ENCODE results near the gene SIL1.

Gene SIL1

GRCh38 chr5:139205586-139205985 lies 7.4 kb upstream of the SIL1 start:
- Histone ChIP-seq H3K9me3 (ENCODE audit: control extremely low read depth in 1 of 5, control insufficient read depth in 4 of 5, insufficient read depth in 2 of 5, low read depth in 1 of 5, low read length in 4 of 5) (no peaks in the 10 kb centered on the region), H3K27me3 (replicated peaks in 2 of 5; ENCODE audit: control insufficient read depth in 4 of 5, insufficient read depth in 5 of 5, low read length in 4 of 5) (no peaks in the 10 kb centered on the region), H3K36me3 (ENCODE audit: control insufficient read depth in 4 of 4, insufficient read depth in 4 of 4, low read length in 3 of 4) (no peaks in the 10 kb centered on the region), H3K4me1 (ENCODE audit: control extremely low read depth in 1 of 4, control insufficient read depth in 4 of 4, insufficient read depth in 4 of 4, low read length in 3 of 4) (peaks cover 4 to 27% (median 13%) of the 10 kb centered on the region in 4 experiments), H3K4me3 (ENCODE audit: control insufficient read depth in 1 of 7, extremely low read depth in 1 of 7, insufficient read depth in 4 of 7, low read depth in 2 of 7, low read length in 6 of 7) (peak overlapping the region in 1 of 7 experiments; percentile 15), H3K27ac (ENCODE audit: insufficient read depth in 1 of 2, low read depth in 1 of 2, low read length in 2 of 2, poor library complexity in 1 of 2, severe bottlenecking in 2 of 2) (no peak overlapping the region)
- ChIA-PET CTCF (interaction anchor here (0.7 to 1.5 kb wide), 2 partner anchors 23 to 58 kb away, joined by 3 read pairs; no protein-coding TSS in a partner anchor), POLR2A (interaction anchor here (0.6 kb wide), 1 partner anchor 25 kb away, joined by 4 read pairs; no protein-coding TSS in a partner anchor)
- DNase-seq = no peak
- WGBS (ENCODE audit: insufficient coverage) = 92% methylated on average over 2 of the region's 2 CpGs

- no peaks in the 10 kb centered on the region for H3K9me3 ChIP-seq (ENCODE audit: control extremely low read depth in 1 of 5, control insufficient read depth in 4 of 5, insufficient read depth in 2 of 5, low read depth in 1 of 5, low read length in 4 of 5)
- no peak overlapping the region for H3K27ac ChIP-seq (ENCODE audit: insufficient read depth in 1 of 2, low read depth in 1 of 2, low read length in 2 of 2, poor library complexity in 1 of 2, severe bottlenecking in 2 of 2)
- H3K36me3 ChIP-seq (ENCODE audit: control insufficient read depth in 4 of 4, insufficient read depth in 4 of 4, low read length in 3 of 4) = no peaks in the 10 kb centered on the region
- POLR2A ChIA-PET = no interaction called here
- H3K4me1 ChIP-seq (ENCODE audit: control extremely low read depth in 1 of 4, control insufficient read depth in 4 of 4, insufficient read depth in 4 of 4, low read length in 3 of 4) = peaks cover 4 to 27% (median 13%) of the 10 kb centered on the region in 4 experiments
- H3K4me3 ChIP-seq (ENCODE audit: control insufficient read depth in 1 of 7, extremely low read depth in 1 of 7, insufficient read depth in 4 of 7, low read depth in 2 of 7, low read length in 6 of 7) = peak overlapping the region in 2 of 7 experiments; percentile 8 to 15
- DNase-seq = peak in 2 of 3 donors; percentile 71 to 77
- 0% methylated on average over 4 of the region's 4 CpGs for WGBS (ENCODE audit: insufficient coverage)
- no peaks in the 10 kb centered on the region for H3K27me3 ChIP-seq (replicated peaks in 2 of 5; ENCODE audit: control insufficient read depth in 4 of 5, insufficient read depth in 5 of 5, low read length in 4 of 5)
- CTCF ChIA-PET = interaction anchor here (0.7 kb wide), 1 partner anchor 58 kb away, joined by 3 read pairs; no protein-coding TSS in a partner anchor
These were observed 7.0 kb upstream of the SIL1 start for GRCh38 chr5:139205124-139205523.

GRCh38 chr5:139204196-139204595 lies 6.0 kb upstream of the SIL1 start:
- 100% methylated on average over 1 of the region's 2 CpGs for WGBS (ENCODE audit: insufficient coverage)
- H3K4me3 ChIP-seq (ENCODE audit: control insufficient read depth in 1 of 7, extremely low read depth in 1 of 7, insufficient read depth in 4 of 7, low read depth in 2 of 7, low read length in 6 of 7) = no peak overlapping the region
- no peaks in the 10 kb centered on the region for H3K27me3 ChIP-seq (replicated peaks in 2 of 5; ENCODE audit: control insufficient read depth in 4 of 5, insufficient read depth in 5 of 5, low read length in 4 of 5)
- ChIA-PET CTCF (interaction anchor here (1.2 to 1.4 kb wide), 2 partner anchors 9 to 18 kb away, joined by 3 read pairs; no protein-coding TSS in a partner anchor), POLR2A (no interaction called here)
- DNase-seq = no peak
- no peak overlapping the region for H3K27ac ChIP-seq (ENCODE audit: insufficient read depth in 1 of 2, low read depth in 1 of 2, low read length in 2 of 2, poor library complexity in 1 of 2, severe bottlenecking in 2 of 2)
- peaks cover 4 to 34% (median 18%) of the 10 kb centered on the region in 4 experiments for H3K4me1 ChIP-seq (ENCODE audit: control extremely low read depth in 1 of 4, control insufficient read depth in 4 of 4, insufficient read depth in 4 of 4, low read length in 3 of 4)
- no peaks in the 10 kb centered on the region for H3K36me3 ChIP-seq (ENCODE audit: control insufficient read depth in 4 of 4, insufficient read depth in 4 of 4, low read length in 3 of 4)
- no peaks in the 10 kb centered on the region for H3K9me3 ChIP-seq (ENCODE audit: control extremely low read depth in 1 of 5, control insufficient read depth in 4 of 5, insufficient read depth in 2 of 5, low read depth in 1 of 5, low read length in 4 of 5)

- WGBS (ENCODE audit: insufficient coverage) = no CpG with 5 or more reads among the region's 4 CpGs
These were observed 1.2 kb upstream of the SIL1 start for GRCh38 chr5:139199321-139199720.

GRCh38 chr5:139196296-139196956 lies 1.7 kb downstream of the SIL1 start:
- H3K4me3 ChIP-seq (ENCODE audit: control insufficient read depth in 1 of 7, extremely low read depth in 1 of 7, insufficient read depth in 4 of 7, low read depth in 2 of 7, low read length in 6 of 7) = peak overlapping the region in 5 of 7 experiments; percentile 26 to 93 (median 88)

More at GRCh38 chr5:139199321-139199720, 1.2 kb upstream of the SIL1 start:
- ChIA-PET CTCF (interaction anchor here (1.5 to 1.8 kb wide), 2 partner anchors 63 to 112 kb away, joined by 3 to 8 read pairs; no protein-coding TSS in a partner anchor), POLR2A (interaction anchor here (0.6 to 0.7 kb wide), 2 partner anchors 47 to 407 kb away, joined by 3 to 4 read pairs; no protein-coding TSS in a partner anchor)
- H3K4me3 ChIP-seq (ENCODE audit: control insufficient read depth in 1 of 7, extremely low read depth in 1 of 7, insufficient read depth in 4 of 7, low read depth in 2 of 7, low read length in 6 of 7) = no peak overlapping the region
- H3K27ac ChIP-seq (ENCODE audit: insufficient read depth in 1 of 2, low read depth in 1 of 2, low read length in 2 of 2, poor library complexity in 1 of 2, severe bottlenecking in 2 of 2) = no peak overlapping the region
- no peaks in the 10 kb centered on the region for H3K27me3 ChIP-seq (replicated peaks in 2 of 5; ENCODE audit: control insufficient read depth in 4 of 5, insufficient read depth in 5 of 5, low read length in 4 of 5)
- peak in 2 of 3 donors; percentile 26 to 30 for DNase-seq
- H3K36me3 ChIP-seq (ENCODE audit: control insufficient read depth in 4 of 4, insufficient read depth in 4 of 4, low read length in 3 of 4) = peaks cover 0 to 11% (median 0%) of the 10 kb centered on the region in 4 experiments
- H3K4me1 ChIP-seq (ENCODE audit: control extremely low read depth in 1 of 4, control insufficient read depth in 4 of 4, insufficient read depth in 4 of 4, low read length in 3 of 4) = peaks cover 11 to 38% (median 31%) of the 10 kb centered on the region in 4 experiments
- no peaks in the 10 kb centered on the region for H3K9me3 ChIP-seq (ENCODE audit: control extremely low read depth in 1 of 5, control insufficient read depth in 4 of 5, insufficient read depth in 2 of 5, low read depth in 1 of 5, low read length in 4 of 5)

GRCh38 chr5:139194486-139194885 lies 3.7 kb downstream of the SIL1 start:
- DNase-seq = no peak
- peaks cover 19 to 65% (median 44%) of the 10 kb centered on the region in 4 experiments for H3K4me1 ChIP-seq (ENCODE audit: control extremely low read depth in 1 of 4, control insufficient read depth in 4 of 4, insufficient read depth in 4 of 4, low read length in 3 of 4)
- no peaks in the 10 kb centered on the region for H3K9me3 ChIP-seq (ENCODE audit: control extremely low read depth in 1 of 5, control insufficient read depth in 4 of 5, insufficient read depth in 2 of 5, low read depth in 1 of 5, low read length in 4 of 5)
- H3K4me3 ChIP-seq (ENCODE audit: control insufficient read depth in 1 of 7, extremely low read depth in 1 of 7, insufficient read depth in 4 of 7, low read depth in 2 of 7, low read length in 6 of 7) = no peak overlapping the region
- ChIA-PET POLR2A (no interaction called here), CTCF (interaction anchor here (0.8 to 1.4 kb wide), 5 partner anchors 10 to 167 kb away, joined by 3 to 4 read pairs (median 3); no protein-coding TSS in a partner anchor)
- H3K27ac ChIP-seq (ENCODE audit: insufficient read depth in 1 of 2, low read depth in 1 of 2, low read length in 2 of 2, poor library complexity in 1 of 2, severe bottlenecking in 2 of 2) = no peak overlapping the region
- H3K27me3 ChIP-seq (replicated peaks in 2 of 5; ENCODE audit: control insufficient read depth in 4 of 5, insufficient read depth in 5 of 5, low read length in 4 of 5) = no peaks in the 10 kb centered on the region
- WGBS (ENCODE audit: insufficient coverage) = 100% methylated on average over 3 of the region's 3 CpGs
- H3K36me3 ChIP-seq (ENCODE audit: control insufficient read depth in 4 of 4, insufficient read depth in 4 of 4, low read length in 3 of 4) = peaks cover 0 to 21% (median 0%) of the 10 kb centered on the region in 4 experiments

More at GRCh38 chr5:139196296-139196956, 1.7 kb downstream of the SIL1 start:
- ChIA-PET CTCF (interaction anchor here (1.0 kb wide), 1 partner anchor 18 kb away, joined by 3 read pairs; no protein-coding TSS in a partner anchor), POLR2A (no interaction called here)
- Histone ChIP-seq H3K4me1 (ENCODE audit: control extremely low read depth in 1 of 4, control insufficient read depth in 4 of 4, insufficient read depth in 4 of 4, low read length in 3 of 4) (peaks cover 16 to 57% (median 40%) of the 10 kb centered on the region in 4 experiments), H3K9me3 (ENCODE audit: control extremely low read depth in 1 of 5, control insufficient read depth in 4 of 5, insufficient read depth in 2 of 5, low read depth in 1 of 5, low read length in 4 of 5) (no peaks in the 10 kb centered on the region), H3K36me3 (ENCODE audit: control insufficient read depth in 4 of 4, insufficient read depth in 4 of 4, low read length in 3 of 4) (peaks cover 0 to 14% (median 0%) of the 10 kb centered on the region in 4 experiments), H3K27me3 (replicated peaks in 2 of 5; ENCODE audit: control insufficient read depth in 4 of 5, insufficient read depth in 5 of 5, low read length in 4 of 5) (no peaks in the 10 kb centered on the region), H3K27ac (ENCODE audit: insufficient read depth in 1 of 2, low read depth in 1 of 2, low read length in 2 of 2, poor library complexity in 1 of 2, severe bottlenecking in 2 of 2) (peak overlapping the region in 1 of 2 experiments; percentile 95)
- 100% methylated on average over 1 of the region's 5 CpGs for WGBS (ENCODE audit: insufficient coverage)
- peak in 2 of 3 donors; percentile 59 to 70 for DNase-seq

- Histone ChIP-seq H3K4me3 (ENCODE audit: control insufficient read depth in 1 of 7, extremely low read depth in 1 of 7, insufficient read depth in 4 of 7, low read depth in 2 of 7, low read length in 6 of 7) (no peak overlapping the region), H3K36me3 (ENCODE audit: control insufficient read depth in 4 of 4, insufficient read depth in 4 of 4, low read length in 3 of 4) (peaks cover 0 to 21% (median 0%) of the 10 kb centered on the region in 4 experiments), H3K9me3 (ENCODE audit: control extremely low read depth in 1 of 5, control insufficient read depth in 4 of 5, insufficient read depth in 2 of 5, low read depth in 1 of 5, low read length in 4 of 5) (no peaks in the 10 kb centered on the region), H3K27me3 (replicated peaks in 2 of 5; ENCODE audit: control insufficient read depth in 4 of 5, insufficient read depth in 5 of 5, low read length in 4 of 5) (no peaks in the 10 kb centered on the region), H3K27ac (ENCODE audit: insufficient read depth in 1 of 2, low read depth in 1 of 2, low read length in 2 of 2, poor library complexity in 1 of 2, severe bottlenecking in 2 of 2) (no peak overlapping the region), H3K4me1 (ENCODE audit: control extremely low read depth in 1 of 4, control insufficient read depth in 4 of 4, insufficient read depth in 4 of 4, low read length in 3 of 4) (peaks cover 19 to 63% (median 40%) of the 10 kb centered on the region in 4 experiments)
- CTCF ChIA-PET = interaction anchor here (0.8 to 1.4 kb wide), 4 partner anchors 11 to 166 kb away, joined by 3 to 4 read pairs (median 3); no protein-coding TSS in a partner anchor
- DNase-seq = peak in 2 of 3 donors; percentile 44 to 58
- POLR2A ChIA-PET = no interaction called here
- 88% methylated on average over 1 of the region's 1 CpG for WGBS (ENCODE audit: insufficient coverage)
These were observed 4.2 kb downstream of the SIL1 start for GRCh38 chr5:139193928-139194327.
